Activated naive CD8-positive, alpha-beta T cell treated with anti-CD3 and anti-CD28 coated beads for 36 hours (primary cell): ENCODE data around the gene PHACTR3. TPM values are rescaled to one million over a fixed set of nuclear protein-coding genes. Genes with fewer than 3 reads are reported as not detected.

Experiments used
- DNase-seq: peaks from one replicate; pipeline ENCODE4 v3.0.0; 2021
- H3K27ac Mint-ChIP-seq: one replicate; pipeline ENCODE4 v1.8.0; 2022; ENCODE audit warnings: mild to moderate bottlenecking, moderate library complexity, mixed read lengths
- H3K27me3 Mint-ChIP-seq: one replicate; pipeline ENCODE4 v1.8.0; 2022; ENCODE audit warnings: mild to moderate bottlenecking, mixed read lengths
- H3K36me3 Mint-ChIP-seq: one replicate; pipeline ENCODE4 v1.8.0; 2021; ENCODE audit warnings: mild to moderate bottlenecking, mixed read lengths
- H3K4me1 Mint-ChIP-seq: one replicate; pipeline ENCODE4 v1.8.0; 2021; ENCODE audit warnings: mixed read lengths
- H3K4me3 Mint-ChIP-seq: one replicate; pipeline ENCODE4 v1.8.0; 2022; ENCODE audit warnings: mild to moderate bottlenecking, moderate library complexity, mixed read lengths
- H3K9me3 Mint-ChIP-seq: one replicate; pipeline ENCODE4 v1.8.0; 2022; ENCODE audit warnings: mixed read lengths
- total RNA-seq, 2 experiments: library from RNA; stranded (reverse); gene quantifications; one replicate each; pipeline ENCODE4 v1.2.3, GENCODE V29; 2021

PHACTR3 gene
- total RNA-seq, 2 experiments from 2014 or later: not detected

DNA sequence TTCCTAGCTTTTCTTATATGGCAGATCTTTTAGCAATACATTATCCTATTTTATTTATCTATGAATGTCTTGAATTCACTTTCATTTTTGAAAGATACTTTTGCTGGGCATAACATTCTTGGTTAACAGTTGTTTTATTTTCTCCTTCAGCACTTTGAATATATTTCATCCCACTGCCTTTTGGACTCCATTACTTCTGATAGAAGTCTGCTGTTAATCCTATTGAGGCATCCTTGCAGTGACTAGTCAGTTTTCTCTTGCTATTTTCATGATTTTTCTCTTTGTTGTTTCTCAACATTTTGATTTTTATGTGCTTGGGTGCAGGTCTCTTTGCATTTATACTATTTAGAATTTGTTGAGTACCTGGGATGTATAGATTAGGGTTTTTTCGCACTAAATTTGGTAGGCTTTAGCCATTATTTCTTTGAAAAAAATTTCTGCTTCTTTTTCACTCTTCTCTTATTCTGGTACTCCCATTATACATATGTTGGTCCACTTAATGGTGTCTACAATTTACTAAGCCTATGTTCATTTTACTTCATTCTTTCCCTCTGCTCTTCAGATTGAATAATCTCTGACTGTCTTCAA is 53.2 kb downstream of the PHACTR3 start:
- H3K36me3 Mint-ChIP-seq: no peaks in the 10 kb centered on the region
- H3K27me3 Mint-ChIP-seq: peaks cover 10% of the 10 kb centered on the region
- H3K4me1 Mint-ChIP-seq: no peaks in the 10 kb centered on the region
- no peak overlapping the region for H3K4me3 Mint-ChIP-seq
- H3K9me3 Mint-ChIP-seq: peaks cover 22% of the 10 kb centered on the region
- H3K27ac Mint-ChIP-seq: no peak overlapping the region
- DNase-seq: no peak

DNA sequence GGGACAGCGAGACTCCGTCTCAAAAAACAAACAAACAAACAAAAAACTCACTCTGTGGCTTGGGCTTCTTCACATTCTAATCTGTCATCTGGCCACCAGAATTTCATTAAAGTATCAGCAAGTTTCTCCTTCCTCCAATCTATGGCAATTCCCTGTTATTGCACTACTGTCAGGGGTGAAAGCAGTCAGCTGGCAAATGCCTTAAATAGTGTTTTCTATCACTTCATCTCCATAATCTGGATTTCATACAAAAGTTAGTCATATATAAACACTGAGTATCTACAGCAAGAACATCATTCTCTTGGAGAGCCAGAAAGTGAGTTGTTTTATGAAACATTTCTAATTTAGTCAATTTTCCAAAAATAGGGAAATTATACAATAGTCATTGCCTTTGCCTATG is 56.1 kb downstream of the PHACTR3 start:
- H3K27me3 Mint-ChIP-seq: peaks cover 17% of the 10 kb centered on the region
- DNase-seq: no peak
- H3K4me3 Mint-ChIP-seq: no peak overlapping the region
- H3K27ac Mint-ChIP-seq: no peak overlapping the region
- H3K36me3 Mint-ChIP-seq: no peaks in the 10 kb centered on the region
- H3K9me3 Mint-ChIP-seq: peaks cover 22% of the 10 kb centered on the region
- no peaks in the 10 kb centered on the region for H3K4me1 Mint-ChIP-seq

DNA sequence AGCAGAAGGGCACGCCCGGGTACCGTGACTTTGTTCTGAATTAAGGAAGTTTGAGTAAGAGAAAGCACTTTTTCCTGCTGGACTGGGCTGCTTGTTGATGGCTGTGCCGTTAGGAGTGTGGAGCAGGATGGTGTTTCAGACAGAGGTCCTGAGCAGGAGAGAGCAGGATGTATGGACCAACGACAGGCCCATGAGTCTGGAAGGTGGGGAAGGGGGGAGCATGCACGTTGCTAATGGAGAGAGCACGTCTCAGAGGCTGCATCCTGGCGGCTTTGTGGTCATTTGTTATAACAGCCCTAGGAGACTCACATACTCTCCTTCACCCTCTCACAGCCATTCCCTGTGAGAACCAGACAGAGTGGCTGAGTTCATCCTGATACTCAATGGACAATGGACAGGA is 56.8 kb downstream of the PHACTR3 start:
- H3K27me3 Mint-ChIP-seq: peaks cover 22% of the 10 kb centered on the region
- H3K4me3 Mint-ChIP-seq: no peak overlapping the region
- H3K9me3 Mint-ChIP-seq: peaks cover 22% of the 10 kb centered on the region
- no peaks in the 10 kb centered on the region for H3K4me1 Mint-ChIP-seq
- H3K27ac Mint-ChIP-seq: no peak overlapping the region
- H3K36me3 Mint-ChIP-seq: no peaks in the 10 kb centered on the region
- no peak for DNase-seq

DNA sequence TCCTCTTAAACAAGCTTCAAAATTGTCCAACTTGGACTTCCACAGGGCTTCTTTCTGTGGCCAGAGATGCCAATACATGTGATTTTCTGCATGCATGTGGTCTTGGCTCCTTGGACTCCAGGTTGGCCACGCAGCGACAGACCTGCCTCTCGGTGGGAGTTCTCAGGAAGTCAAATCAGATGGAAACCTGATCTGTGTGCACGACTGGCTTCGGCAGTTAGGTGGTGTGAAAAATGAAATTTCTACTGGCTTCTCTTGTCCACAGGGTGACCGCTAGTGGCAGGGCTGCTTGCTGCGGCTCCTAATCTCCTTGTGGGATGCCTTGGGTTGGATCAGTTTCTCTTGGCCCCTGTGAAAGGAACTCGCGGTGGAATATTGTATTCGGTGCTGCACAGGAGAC is 57.3 kb downstream of the PHACTR3 start:
- peaks cover 22% of the 10 kb centered on the region for H3K9me3 Mint-ChIP-seq
- no peak for DNase-seq
- no peak overlapping the region for H3K4me3 Mint-ChIP-seq
- H3K4me1 Mint-ChIP-seq: no peaks in the 10 kb centered on the region
- peaks cover 22% of the 10 kb centered on the region for H3K27me3 Mint-ChIP-seq
- H3K27ac Mint-ChIP-seq: no peak overlapping the region
- no peaks in the 10 kb centered on the region for H3K36me3 Mint-ChIP-seq

DNA sequence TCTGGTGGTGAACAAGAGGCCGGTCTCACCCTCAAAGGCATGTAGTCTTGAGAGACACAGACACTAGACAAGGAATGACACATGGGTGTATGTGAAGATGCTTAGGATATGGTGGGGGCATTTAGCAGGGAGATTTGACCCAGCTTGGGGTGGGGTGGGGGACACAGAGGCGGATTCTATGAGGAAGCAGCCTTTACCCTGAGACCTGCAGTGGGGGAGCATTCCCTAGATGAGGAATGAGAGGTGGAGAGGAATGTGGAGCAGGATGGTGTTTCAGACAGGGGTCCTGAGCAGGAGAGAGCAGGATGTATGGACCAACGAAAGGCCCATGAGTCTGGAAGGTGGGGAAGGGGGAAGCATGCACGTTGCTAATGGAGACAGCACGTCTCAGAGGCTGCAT is 57.8 kb downstream of the PHACTR3 start:
- Mint-ChIP-seq H3K27me3 (peaks cover 22% of the 10 kb centered on the region), H3K4me3 (no peak overlapping the region), H3K4me1 (no peaks in the 10 kb centered on the region), H3K27ac (no peak overlapping the region), H3K9me3 (peaks cover 19% of the 10 kb centered on the region), H3K36me3 (no peaks in the 10 kb centered on the region)
- no peak for DNase-seq

DNA sequence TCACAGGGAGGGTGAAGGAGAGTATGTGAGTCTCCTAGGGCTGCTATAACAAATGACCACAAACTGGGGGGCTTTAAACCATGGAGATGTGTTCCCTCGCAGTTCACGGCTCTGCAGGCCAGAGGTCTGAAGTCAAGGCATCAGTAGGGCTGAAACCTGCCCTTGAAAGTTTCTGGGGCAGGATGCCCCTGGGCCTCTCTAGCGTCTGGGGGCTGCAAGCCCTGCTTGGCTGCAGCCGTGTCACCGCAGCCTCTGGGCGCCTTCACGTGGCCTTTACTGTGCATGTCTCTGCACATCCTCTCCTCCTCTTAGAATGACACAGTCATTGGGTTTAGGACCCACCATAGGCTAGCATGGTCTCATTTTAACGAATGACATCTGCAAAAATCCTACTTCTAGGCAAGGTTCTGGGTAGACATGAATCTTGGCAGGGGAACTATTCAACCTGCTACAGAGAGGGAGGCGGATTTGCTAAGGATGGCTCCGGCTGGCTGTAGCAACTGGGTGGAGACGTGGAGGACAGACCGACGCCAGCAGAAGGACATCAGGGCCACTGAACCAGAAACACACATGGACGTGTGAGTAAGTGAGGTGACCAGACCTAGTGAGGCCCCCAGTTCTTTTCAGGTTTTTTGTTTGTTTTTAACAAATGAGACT is 58.6 kb downstream of the PHACTR3 start:
- H3K9me3 Mint-ChIP-seq: peaks cover 13% of the 10 kb centered on the region
- no peaks in the 10 kb centered on the region for H3K36me3 Mint-ChIP-seq
- H3K4me1 Mint-ChIP-seq: no peaks in the 10 kb centered on the region
- no peak for DNase-seq
- H3K27ac Mint-ChIP-seq: no peak overlapping the region
- peaks cover 22% of the 10 kb centered on the region for H3K27me3 Mint-ChIP-seq
- no peak overlapping the region for H3K4me3 Mint-ChIP-seq

DNA sequence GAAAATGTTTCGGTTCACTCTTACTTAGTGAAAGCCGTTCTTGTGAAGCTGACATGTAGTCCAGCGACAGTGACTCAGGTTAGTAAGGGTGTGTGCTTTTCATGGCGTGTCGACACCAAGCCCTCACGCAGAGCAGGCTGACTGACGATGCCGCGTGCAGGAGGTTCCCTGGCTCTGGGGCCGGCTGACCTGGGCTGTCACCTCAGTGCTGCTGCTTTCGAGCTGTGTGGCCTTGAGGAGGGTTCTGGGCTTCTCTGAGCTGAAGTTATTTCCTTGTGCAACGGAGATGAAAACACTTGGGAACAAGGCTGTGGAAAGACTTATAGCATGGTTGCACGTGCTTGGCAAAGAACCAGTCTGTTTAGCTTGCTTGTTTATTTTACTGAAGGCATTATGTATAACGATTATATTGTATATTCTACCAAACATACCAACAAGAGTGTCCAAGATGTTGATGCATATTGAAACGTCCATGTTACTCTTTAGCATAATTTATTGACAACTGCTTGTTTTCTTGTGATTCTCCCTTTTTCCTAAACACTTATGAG is 59.2 kb downstream of the PHACTR3 start:
- Mint-ChIP-seq H3K27ac (no peak overlapping the region), H3K9me3 (peaks cover 9% of the 10 kb centered on the region), H3K36me3 (no peaks in the 10 kb centered on the region), H3K4me3 (no peak overlapping the region), H3K27me3 (peaks cover 22% of the 10 kb centered on the region), H3K4me1 (no peaks in the 10 kb centered on the region)
- no peak for DNase-seq

DNA sequence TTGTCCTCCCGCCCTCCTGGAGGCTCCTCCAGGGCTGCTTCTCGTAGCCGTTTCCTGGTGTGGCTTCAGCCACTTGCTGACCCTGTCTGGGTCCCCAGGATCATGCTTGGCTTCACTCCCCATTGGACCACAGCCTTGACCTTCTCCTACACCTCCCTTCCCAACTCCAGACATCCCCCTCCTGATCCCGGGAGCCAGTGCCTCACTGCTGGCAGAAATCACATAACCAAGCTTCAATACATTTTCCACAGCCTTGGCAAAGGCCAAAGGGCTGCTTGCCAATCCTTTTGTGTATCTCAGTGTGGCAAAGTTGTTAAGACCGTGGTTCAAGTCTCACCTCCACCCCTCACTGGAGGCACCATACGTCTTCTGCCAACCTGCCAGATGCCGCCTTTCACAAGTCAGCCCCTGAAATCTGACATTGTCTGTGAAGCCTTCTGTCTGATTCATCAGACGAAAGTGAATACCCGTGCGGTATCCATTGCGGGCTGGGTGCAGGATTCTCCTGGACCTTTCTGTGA is 60.1 kb downstream of the PHACTR3 start:
- DNase-seq: no peak
- peaks cover 22% of the 10 kb centered on the region for H3K27me3 Mint-ChIP-seq
- H3K9me3 Mint-ChIP-seq: peaks cover 4% of the 10 kb centered on the region
- no peak overlapping the region for H3K4me3 Mint-ChIP-seq
- H3K36me3 Mint-ChIP-seq: no peaks in the 10 kb centered on the region
- no peaks in the 10 kb centered on the region for H3K4me1 Mint-ChIP-seq
- no peak overlapping the region for H3K27ac Mint-ChIP-seq

DNA sequence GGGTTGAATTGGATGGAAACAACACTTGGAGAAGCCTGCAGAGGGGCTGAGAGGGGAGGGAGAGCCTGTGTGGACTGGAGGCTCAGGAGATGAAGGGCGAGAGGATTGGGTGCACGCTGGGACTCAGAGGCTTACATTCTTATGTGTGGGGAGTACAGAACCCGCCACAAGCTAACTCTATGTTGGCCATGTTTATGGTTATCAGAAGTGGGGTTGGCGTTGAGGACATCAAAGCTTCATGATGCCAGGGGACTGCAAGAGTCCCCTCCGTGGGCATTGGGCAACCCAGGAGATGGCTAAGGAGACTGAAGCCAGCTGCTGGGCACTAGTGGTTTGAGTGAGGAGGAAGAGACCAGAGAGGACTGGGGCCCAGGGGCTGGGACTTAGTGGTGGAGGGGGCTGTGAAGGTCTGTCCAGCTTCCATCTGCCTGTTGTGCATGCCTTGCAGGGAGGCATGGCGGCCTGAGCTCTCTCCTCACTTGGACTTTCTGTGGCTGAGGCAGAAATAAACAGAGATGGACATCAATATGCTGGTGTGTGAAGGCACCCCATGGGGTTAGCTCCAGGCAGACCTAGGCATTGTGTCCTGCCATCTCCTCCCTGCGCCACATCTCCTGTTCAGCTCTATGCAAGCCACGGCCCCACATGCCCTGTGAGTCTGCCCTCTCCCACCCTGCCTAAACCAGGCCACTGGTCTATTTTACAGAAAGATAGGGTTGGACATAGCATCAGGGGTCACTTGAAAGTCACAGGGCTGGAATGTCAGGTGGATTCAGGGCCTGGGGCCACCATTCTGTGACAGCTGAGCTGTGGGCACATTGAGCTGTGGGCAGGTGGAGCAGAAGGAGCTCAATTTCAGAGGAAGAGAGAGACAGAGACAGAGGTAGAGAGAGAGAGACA is 61.6 kb downstream of the PHACTR3 start:
- Mint-ChIP-seq H3K36me3 (no peaks in the 10 kb centered on the region), H3K27ac (no peak overlapping the region), H3K9me3 (no peaks in the 10 kb centered on the region), H3K4me3 (no peak overlapping the region), H3K4me1 (no peaks in the 10 kb centered on the region), H3K27me3 (peaks cover 21% of the 10 kb centered on the region)
- DNase-seq: no peak

DNA sequence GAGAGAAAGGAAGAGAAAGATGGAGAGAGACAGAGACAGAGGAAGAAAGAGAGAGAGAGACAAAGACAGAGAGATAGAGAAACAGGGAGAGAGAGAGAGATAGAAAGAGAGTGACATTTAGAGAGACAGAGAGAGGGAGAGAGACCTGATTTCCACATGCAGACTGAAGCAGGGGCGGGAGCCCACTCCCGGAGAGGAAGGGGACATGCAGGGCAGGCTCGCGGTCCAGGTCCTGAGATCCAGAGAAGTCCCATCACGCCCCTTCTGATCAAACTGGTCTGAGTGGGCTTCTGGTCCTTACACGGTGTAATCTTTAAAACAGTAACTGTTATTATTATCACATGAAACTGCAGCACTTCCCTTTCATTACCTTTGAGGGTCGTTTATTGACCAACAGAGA is 62.2 kb downstream of the PHACTR3 start:
- DNase-seq: no peak
- Mint-ChIP-seq H3K36me3 (no peaks in the 10 kb centered on the region), H3K27ac (no peak overlapping the region), H3K4me1 (no peaks in the 10 kb centered on the region), H3K4me3 (no peak overlapping the region), H3K27me3 (peaks cover 15% of the 10 kb centered on the region), H3K9me3 (no peaks in the 10 kb centered on the region)

DNA sequence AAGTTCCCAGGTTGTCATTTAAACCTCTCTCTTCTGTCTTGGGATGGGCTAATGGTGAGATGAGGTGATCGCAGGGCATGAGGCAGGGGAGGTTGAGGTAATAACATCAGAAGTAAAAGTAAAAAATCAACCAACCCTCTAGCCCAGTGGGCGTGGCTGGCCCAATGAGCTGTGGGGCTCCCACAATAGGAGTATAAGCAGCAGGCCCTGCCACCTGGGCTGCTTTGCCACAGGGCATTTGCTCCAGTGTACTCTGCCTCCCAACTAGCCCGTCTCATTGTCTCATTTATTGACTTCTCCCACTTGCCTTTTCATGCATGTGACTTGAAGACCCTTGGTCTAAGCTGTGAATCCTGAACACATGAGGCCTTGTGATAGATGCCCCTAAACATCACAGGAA is 62.8 kb downstream of the PHACTR3 start:
- Mint-ChIP-seq H3K27me3 (peaks cover 15% of the 10 kb centered on the region), H3K27ac (no peak overlapping the region), H3K4me3 (no peak overlapping the region), H3K36me3 (no peaks in the 10 kb centered on the region), H3K4me1 (no peaks in the 10 kb centered on the region), H3K9me3 (no peaks in the 10 kb centered on the region)
- no peak for DNase-seq

DNA sequence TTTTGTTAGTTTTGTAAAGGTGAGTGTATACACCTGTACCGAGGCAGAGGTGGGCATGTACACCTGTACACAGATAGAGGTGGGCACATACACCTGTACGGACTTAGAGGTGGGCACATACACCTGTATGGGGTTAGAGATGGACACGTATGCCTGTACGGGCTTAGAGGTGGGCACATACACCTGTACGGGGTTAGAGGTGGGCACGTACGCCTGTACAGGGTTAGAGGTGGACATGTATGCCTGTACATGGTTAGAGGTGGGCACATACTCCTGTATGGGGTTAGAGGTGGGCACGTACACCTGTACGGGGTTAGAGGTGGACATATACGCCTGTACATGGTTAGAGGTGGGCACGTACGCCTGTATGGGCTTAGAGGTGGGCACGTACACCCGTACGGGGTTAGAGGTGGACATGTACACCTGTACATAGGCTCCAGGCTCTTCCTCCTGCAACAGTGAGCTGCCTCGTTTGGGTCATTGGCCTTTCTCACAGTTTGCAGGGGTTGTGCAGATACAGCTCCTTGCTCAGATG is 63.7 kb downstream of the PHACTR3 start:
- no peak for DNase-seq
- no peaks in the 10 kb centered on the region for H3K9me3 Mint-ChIP-seq
- H3K27ac Mint-ChIP-seq: no peak overlapping the region
- H3K36me3 Mint-ChIP-seq: no peaks in the 10 kb centered on the region
- H3K4me3 Mint-ChIP-seq: no peak overlapping the region
- no peaks in the 10 kb centered on the region for H3K4me1 Mint-ChIP-seq
- peaks cover 17% of the 10 kb centered on the region for H3K27me3 Mint-ChIP-seq

DNA sequence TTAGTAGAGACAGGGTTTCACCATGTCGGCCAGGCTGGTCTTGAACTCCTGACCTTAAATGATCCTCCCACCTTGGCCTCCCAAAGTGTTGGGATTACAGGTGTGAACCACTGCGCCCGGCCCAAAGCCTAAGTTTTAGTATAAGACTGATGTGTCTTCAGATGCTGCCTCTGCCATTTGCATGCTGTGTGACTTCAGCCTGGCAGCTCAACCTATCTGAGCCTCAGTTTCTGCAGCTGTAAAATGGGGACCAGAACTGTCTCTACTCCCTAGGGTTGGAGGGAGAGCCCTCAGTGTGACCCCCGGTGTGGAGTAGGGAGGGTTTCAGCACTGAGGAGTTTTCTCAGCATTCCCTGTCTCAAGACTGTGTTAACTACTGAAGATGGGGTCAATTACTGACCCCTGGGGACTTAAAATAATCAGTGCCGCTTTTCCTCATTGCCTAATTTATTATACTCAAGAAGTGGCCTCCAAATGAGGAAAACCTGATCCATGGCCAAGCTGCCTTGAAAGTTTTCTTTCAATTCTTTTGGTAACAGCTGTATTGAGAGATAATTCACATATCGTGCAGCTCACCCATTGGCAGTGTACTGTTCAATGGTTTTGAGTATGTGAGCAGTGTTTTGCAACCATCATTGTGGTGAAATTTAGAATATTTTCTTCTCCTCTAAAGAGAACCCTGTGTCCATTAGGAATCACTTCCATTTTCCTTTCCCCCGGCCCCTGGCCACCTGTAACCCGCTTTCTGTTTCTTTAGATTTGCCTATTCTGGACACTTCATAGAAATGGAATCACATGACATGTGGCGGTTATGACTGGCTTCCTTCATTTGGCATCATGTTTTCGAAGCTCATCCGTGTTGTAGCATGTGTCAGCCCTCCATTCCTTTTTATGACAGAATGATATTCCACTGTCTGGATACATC is 64.8 kb downstream of the PHACTR3 start:
- H3K27ac Mint-ChIP-seq: no peak overlapping the region
- no peak for DNase-seq
- no peaks in the 10 kb centered on the region for H3K36me3 Mint-ChIP-seq
- H3K4me3 Mint-ChIP-seq: no peak overlapping the region
- H3K9me3 Mint-ChIP-seq: no peaks in the 10 kb centered on the region
- H3K27me3 Mint-ChIP-seq: peaks cover 22% of the 10 kb centered on the region
- H3K4me1 Mint-ChIP-seq: no peaks in the 10 kb centered on the region

DNA sequence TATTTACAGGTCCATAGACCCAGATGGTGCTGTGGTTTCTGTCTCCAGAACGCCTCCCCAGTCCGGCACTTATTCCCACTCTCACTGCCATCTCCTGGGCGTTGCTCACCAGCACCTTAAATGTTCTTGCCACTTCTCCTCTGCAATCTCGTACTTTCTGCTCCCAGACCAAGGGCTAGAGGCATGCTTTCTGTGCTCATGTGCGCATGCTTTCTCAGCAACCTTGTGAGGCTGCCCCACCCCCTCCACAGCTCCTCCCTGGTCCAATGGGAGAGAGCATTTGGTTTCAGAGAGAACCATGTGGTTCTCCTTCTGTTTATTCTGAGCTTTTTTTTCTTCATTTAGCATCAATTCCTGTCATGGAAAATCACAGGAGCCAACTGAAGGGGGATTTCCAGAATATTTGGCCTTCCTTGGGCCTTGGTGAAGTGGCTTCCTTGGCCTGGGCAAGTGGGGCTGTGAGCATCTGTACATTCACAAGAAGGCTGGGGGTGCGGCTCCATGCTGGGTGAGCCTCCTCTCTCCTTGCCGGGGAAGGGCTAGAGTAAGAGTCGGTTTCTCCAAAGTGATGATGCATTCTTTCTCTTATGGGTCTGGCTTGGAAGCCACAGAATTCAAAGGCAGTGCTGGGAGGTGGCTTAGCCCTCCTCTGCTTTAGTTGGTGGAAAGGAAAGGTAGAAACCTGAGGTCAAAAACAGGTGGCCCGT is 66.6 kb downstream of the PHACTR3 start:
- H3K4me1 Mint-ChIP-seq: no peaks in the 10 kb centered on the region
- no peak overlapping the region for H3K27ac Mint-ChIP-seq
- H3K4me3 Mint-ChIP-seq: no peak overlapping the region
- DNase-seq: no peak
- peaks cover 14% of the 10 kb centered on the region for H3K27me3 Mint-ChIP-seq
- no peaks in the 10 kb centered on the region for H3K9me3 Mint-ChIP-seq
- no peaks in the 10 kb centered on the region for H3K36me3 Mint-ChIP-seq
